H9 (cell line): Measurements from ENCODE around the gene FARP1. TPM values are rescaled to one million over a fixed set of nuclear protein-coding genes. Genes with fewer than 3 reads are reported as not detected.

ENCODE experiments used
- DNase-seq: peaks from one replicate; pipeline ENCODE4 v3.0.0-alpha.2; 2017
- H2AFZ ChIP-seq: one replicate; pipeline ENCODE4 v1.6.1; 2013; ENCODE audit warnings: mild to moderate bottlenecking, low read length, control low read depth, moderate library complexity
- H2AK5ac ChIP-seq: 2 replicates; pipeline ENCODE4 v1.6.1; 2013; ENCODE audit warnings: low read length, control low read depth, mixed read lengths; ENCODE audit not compliant: insufficient read length
- H2BK120ac ChIP-seq: one replicate; pipeline ENCODE4 v1.6.1; 2013; ENCODE audit warnings: low read depth, mild to moderate bottlenecking, low read length, control low read depth, inconsistent platforms; ENCODE audit not compliant: poor library complexity, severe bottlenecking
- H2BK12ac ChIP-seq: 2 replicates; pipeline ENCODE4 v1.6.1; 2013; ENCODE audit warnings: low read length, control low read depth, mixed read lengths, low read depth; ENCODE audit not compliant: insufficient read length
- H2BK15ac ChIP-seq: 2 replicates; pipeline ENCODE4 v1.6.1; 2013; ENCODE audit warnings: low read depth, low read length, control low read depth
- H2BK20ac ChIP-seq: one replicate; pipeline ENCODE4 v1.6.1; 2013; ENCODE audit warnings: low read depth, mild to moderate bottlenecking, low read length, control low read depth, inconsistent platforms; ENCODE audit not compliant: poor library complexity, severe bottlenecking
- H2BK5ac ChIP-seq: 2 replicates; pipeline ENCODE4 v1.6.1; 2013; ENCODE audit warnings: low read length, control low read depth, mixed read lengths; ENCODE audit not compliant: insufficient read length
- H3K14ac ChIP-seq: 2 replicates; pipeline ENCODE4 v1.6.1; 2013; ENCODE audit warnings: low read length, control low read depth; ENCODE audit not compliant: insufficient read depth
- H3K18ac ChIP-seq: 2 replicates; pipeline ENCODE4 v1.6.1; 2013; ENCODE audit warnings: low read depth, mild to moderate bottlenecking, mixed read lengths, low read length, control low read depth; ENCODE audit not compliant: insufficient read length
- H3K23ac ChIP-seq: 2 replicates; pipeline ENCODE4 v1.6.1; 2013; ENCODE audit warnings: low read length, control low read depth, mixed read lengths, low read depth; ENCODE audit not compliant: insufficient read length
- H3K23me2 ChIP-seq: 2 replicates; pipeline ENCODE4 v1.6.1; 2013; ENCODE audit warnings: low read depth, mild to moderate bottlenecking, mixed read lengths, low read length, control low read depth; ENCODE audit not compliant: insufficient read length, poor library complexity, severe bottlenecking
- H3K27ac ChIP-seq: 2 replicates; pipeline ENCODE4 v1.5.1; 2013; ENCODE audit warnings: low read length, control low read depth, mixed read lengths, low read depth; ENCODE audit not compliant: insufficient read length
- H3K27me3 ChIP-seq: 2 replicates; pipeline ENCODE4 v1.6.1; 2013; ENCODE audit warnings: low read length, control low read depth, inconsistent platforms; ENCODE audit not compliant: insufficient read depth
- H3K4ac ChIP-seq: 2 replicates; pipeline ENCODE4 v1.6.1; 2013; ENCODE audit warnings: low read depth, mild to moderate bottlenecking, control low read depth, inconsistent platforms, low read length, moderate library complexity
- H3K4me1 ChIP-seq: 2 replicates; pipeline ENCODE4 v1.6.1; 2013; ENCODE audit warnings: low read length, control low read depth, inconsistent platforms; ENCODE audit not compliant: insufficient read depth
- H3K4me2 ChIP-seq: 2 replicates; pipeline ENCODE4 v1.6.1; 2013; ENCODE audit warnings: low read length, control low read depth, mixed read lengths; ENCODE audit not compliant: insufficient read length, insufficient read depth
- H3K56ac ChIP-seq: 2 replicates; pipeline ENCODE4 v1.6.1; 2013; ENCODE audit warnings: low read depth, mild to moderate bottlenecking, mixed read lengths, low read length, control low read depth; ENCODE audit not compliant: insufficient read length
- H3K79me1 ChIP-seq: 2 replicates; pipeline ENCODE4 v1.6.1; 2013; ENCODE audit warnings: low read depth, mild to moderate bottlenecking, moderate library complexity, low read length, control low read depth, inconsistent platforms; ENCODE audit not compliant: insufficient read depth, poor library complexity, severe bottlenecking
- H3K79me2 ChIP-seq: 2 replicates; pipeline ENCODE4 v1.6.1; 2013; ENCODE audit warnings: low read length, control low read depth, inconsistent platforms; ENCODE audit not compliant: insufficient read depth
- H3K9ac ChIP-seq: 2 replicates; pipeline ENCODE4 v1.6.1; 2013; ENCODE audit warnings: low read length, control low read depth, mixed read lengths; ENCODE audit not compliant: insufficient read length; ENCODE audit errors: extremely low read depth
- H3K9me3 ChIP-seq: one replicate; pipeline ENCODE4 v1.6.1; 2013; ENCODE audit warnings: low read depth, low read length, inconsistent platforms; ENCODE audit not compliant: control insufficient read depth
- H3T11ph ChIP-seq: one replicate; pipeline ENCODE4 v1.6.1; 2013; ENCODE audit warnings: mild to moderate bottlenecking, low read length, control low read depth, inconsistent platforms
- H4K20me1 ChIP-seq: one replicate; pipeline ENCODE4 v1.6.1; 2013; ENCODE audit not compliant: control insufficient read depth, insufficient read length, insufficient read depth
- H4K5ac ChIP-seq: 2 replicates; pipeline ENCODE4 v1.6.1; 2013; ENCODE audit warnings: low read depth, mild to moderate bottlenecking, mixed read lengths, low read length, control low read depth; ENCODE audit not compliant: insufficient read length
- H4K8ac ChIP-seq: replicated peaks from 2 replicates; pipeline ENCODE4 v1.6.1; 2013; ENCODE audit warnings: low read length, control low read depth, mixed read lengths, low read depth; ENCODE audit not compliant: insufficient read length
- H4K91ac ChIP-seq: 2 replicates; pipeline ENCODE4 v1.6.1; 2013; ENCODE audit warnings: low read depth, mild to moderate bottlenecking, moderate library complexity, mixed read lengths, low read length, control low read depth; ENCODE audit not compliant: insufficient read length
- H3K27ac Mint-ChIP-seq, 3 experiments: 2 replicates in 2 of 3; 3 replicates in 1 of 3; pipeline ENCODE4 v1.8.0; 2020 to 2021; ENCODE audit warnings: mixed read lengths in 3 of 3, mild to moderate bottlenecking in 1 of 3, moderate library complexity in 1 of 3
- H3K27me3 Mint-ChIP-seq: 2 replicates; pipeline ENCODE4 v1.8.0; 2021; ENCODE audit warnings: low read depth, mild to moderate bottlenecking, moderate library complexity, mixed read lengths
- H3K36me3 Mint-ChIP-seq, 3 experiments: 2 replicates in 2 of 3; 3 replicates in 1 of 3; pipeline ENCODE4 v1.8.0; 2020 to 2021; ENCODE audit warnings: low read depth in 3 of 3, mixed read lengths in 3 of 3; ENCODE audit not compliant: insufficient read depth in 1 of 3
- H3K4me1 Mint-ChIP-seq, 2 experiments: 2 replicates each; pipeline ENCODE4 v1.8.0; 2020; ENCODE audit warnings: mixed read lengths in 2 of 2
- H3K4me3 Mint-ChIP-seq, 2 experiments: 2 replicates in 1 of 2; 3 replicates in 1 of 2; pipeline ENCODE4 v1.8.0; 2020 to 2021; ENCODE audit warnings: mild to moderate bottlenecking in 2 of 2, mixed read lengths in 2 of 2, moderate library complexity in 1 of 2
- H3K9me3 Mint-ChIP-seq, 2 experiments: 2 replicates in 1 of 2; 3 replicates in 1 of 2; pipeline ENCODE4 v1.8.0; 2020; ENCODE audit warnings: mild to moderate bottlenecking in 2 of 2, mixed read lengths in 2 of 2, moderate library complexity in 1 of 2
- CTCF ChIP-seq: fragments of 200-600 bp; sonication (generic); conservative IDR thresholded peaks from 3 replicates; pipeline ENCODE4 v1.8.0; 2021; ENCODE audit warnings: antibody characterized with exemption, mild to moderate bottlenecking
- WGBS: extraction: QIAGEN DNeasy Blood & Tissue Kit; methylation state at CpG from one replicate; pipeline ENCODE4 v1.1.7; 2013; ENCODE audit warnings: missing lambda C conversion rate, low lambda C conversion rate, mixed read lengths; ENCODE audit not compliant: insufficient read length; ENCODE audit errors: extremely low coverage; 5-methylcytosine and 5-hydroxymethylcytosine counted together
- total RNA-seq: library from RNA; stranded (reverse); gene quantifications from 2 replicates; pipeline ENCODE4 v1.2.1, GENCODE V29; 2021

Gene FARP1
- total RNA-seq, 1 experiment from 2014 or later, result 95.9 TPM

GRCh38 chr13:98096059-98096458, 46.8 kb upstream of the FARP1 start:
- Histone ChIP-seq H2BK12ac (no peak overlapping the region), H3K4ac (no peak overlapping the region), H3K27me3 (no peaks in the 10 kb centered on the region), H3K23me2 (no peaks in the 10 kb centered on the region), H3K23ac (no peak overlapping the region), H3K9ac (no peak overlapping the region), H3K4me1 (no peaks in the 10 kb centered on the region), H3K27ac (no peak overlapping the region), H3K79me1 (no peaks in the 10 kb centered on the region), H3K18ac (no peak overlapping the region), H2AFZ (no peak overlapping the region), H3K14ac (no peak overlapping the region), H3T11ph (no peak overlapping the region), H3K56ac (no peak overlapping the region), H4K91ac (no peak overlapping the region), H3K79me2 (no peaks in the 10 kb centered on the region), H2BK120ac (no peak overlapping the region), H3K9me3 (no peaks in the 10 kb centered on the region), H3K4me2 (no peak overlapping the region), H2BK20ac (no peak overlapping the region), H2BK15ac (no peak overlapping the region), H4K5ac (no peak overlapping the region), H2AK5ac (no peak overlapping the region), H4K20me1 (no peaks in the 10 kb centered on the region), H2BK5ac (no peak overlapping the region), H4K8ac (no peak overlapping the region)
- Mint-ChIP-seq H3K9me3 (peaks cover 33 to 34% of the 10 kb centered on the region in 2 experiments), H3K27ac (no peak overlapping the region; a peak in 1 of 7 replicates), H3K36me3 (peaks cover 12 to 41% (median 19%) of the 10 kb centered on the region in 3 experiments), H3K4me3 (no peak overlapping the region), H3K4me1 (peaks cover 10% of the 10 kb centered on the region in 2 experiments), H3K27me3 (no peaks in the 10 kb centered on the region)
- WGBS, result no CpG with 5 or more reads among the region's 5 CpGs
- no peak for TF ChIP-seq CTCF
- DNase-seq, result no peak
